ENCODE measurements around the gene ADAMTS15. TPM values are rescaled to one million over a fixed set of nuclear protein-coding genes. Genes with fewer than 3 reads are reported as not detected.

The ADAMTS15 gene
- total and polyA plus RNA-seq, 2 donors (not counting 3 experiments of a cell fraction or from before 2014, with no cell fraction given), result 0.08 TPM; not detected in 1

DNA sequence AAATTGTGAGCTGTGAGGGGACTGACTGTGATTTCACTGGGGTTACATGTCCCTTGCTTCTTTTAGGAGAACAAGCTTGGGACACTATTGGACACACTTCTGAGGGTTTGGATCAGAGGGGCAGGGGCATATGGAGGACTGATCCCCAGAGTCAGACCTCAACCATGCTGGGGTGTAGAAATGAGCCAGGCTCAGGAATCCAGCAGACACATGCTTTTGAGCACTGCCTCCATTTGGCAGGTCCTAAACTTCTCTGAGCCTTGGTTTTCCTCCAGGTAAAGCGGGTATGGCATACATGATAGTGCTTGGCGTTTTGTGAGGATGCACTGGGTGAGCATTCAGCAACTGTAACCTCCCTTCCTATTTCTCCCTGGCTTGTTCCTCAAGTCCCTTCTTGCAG is 74.7 kb downstream of the ADAMTS15 start:
- DNase-seq (ENCODE audit: low read depth, low spot score), result no peak
- Histone ChIP-seq H3K9me1 (replicated peaks; ENCODE audit: control insufficient read depth, extremely low read depth, insufficient read depth, low read length) (no peaks in the 10 kb centered on the region), H3K4me1 (ENCODE audit: control insufficient read depth, extremely low read depth, insufficient read depth, low read length) (peaks cover 12% of the 10 kb centered on the region), H3K9ac (replicated peaks; ENCODE audit: extremely low read depth, insufficient read depth, low read length) (no peak overlapping the region), H3K4me3 (replicated peaks in 1 of 3; ENCODE audit: insufficient read depth in 1 of 3, low read depth in 1 of 3, low read length in 3 of 3) (no peak overlapping the region), H3K4me2 (ENCODE audit: insufficient read depth, low read length) (no peak overlapping the region), H3K27ac (ENCODE audit: insufficient read depth, low read depth, low read length) (no peak overlapping the region), H3K79me2 (ENCODE audit: control insufficient read depth, insufficient read depth, low read length) (no peaks in the 10 kb centered on the region), H3K27me3 (ENCODE audit: control insufficient read depth in 2 of 2, insufficient read depth in 2 of 2, low read length in 2 of 2) (no peaks in the 10 kb centered on the region), H3K9me3 (replicated peaks; ENCODE audit: control insufficient read depth, insufficient read depth, low read length) (no peaks in the 10 kb centered on the region), H4K20me1 (replicated peaks; ENCODE audit: control insufficient read depth, extremely low read depth, insufficient read depth, low read length) (no peaks in the 10 kb centered on the region), H2AFZ (ENCODE audit: low read depth, low read length) (no peak overlapping the region), H3K36me3 (ENCODE audit: control insufficient read depth in 2 of 2, extremely low read depth in 1 of 2, insufficient read depth in 2 of 2, low read length in 2 of 2) (no peaks in the 10 kb centered on the region)
- no peak for TF ChIP-seq POLR2AphosphoS5 (IDR thresholded peaks at IDR 0.05; ENCODE audit: insufficient read depth, low read depth, low read length)
- no peak for TF ChIP-seq GATA2 (IDR thresholded peaks at IDR 0.05; ENCODE audit: insufficient read depth, insufficient read length, low read depth, low read length)
- no peak for TF ChIP-seq POLR2A (IDR thresholded peaks at IDR 0.05; ENCODE audit: low read depth, low read length)
- TF ChIP-seq, protein P1, sequence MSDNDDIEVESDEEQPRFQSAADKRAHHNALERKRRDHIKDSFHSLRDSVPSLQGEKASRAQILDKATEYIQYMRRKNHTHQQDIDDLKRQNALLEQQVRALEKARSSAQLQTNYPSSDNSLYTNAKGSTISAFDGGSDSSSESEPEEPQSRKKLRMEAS (IDR thresholded peaks at IDR 0.05; ENCODE audit: insufficient read depth, insufficient read length), result no peak
- no peak for TF ChIP-seq MYC (IDR thresholded peaks at IDR 0.05; ENCODE audit: low read depth, low read length)
- TF ChIP-seq, protein P2, sequence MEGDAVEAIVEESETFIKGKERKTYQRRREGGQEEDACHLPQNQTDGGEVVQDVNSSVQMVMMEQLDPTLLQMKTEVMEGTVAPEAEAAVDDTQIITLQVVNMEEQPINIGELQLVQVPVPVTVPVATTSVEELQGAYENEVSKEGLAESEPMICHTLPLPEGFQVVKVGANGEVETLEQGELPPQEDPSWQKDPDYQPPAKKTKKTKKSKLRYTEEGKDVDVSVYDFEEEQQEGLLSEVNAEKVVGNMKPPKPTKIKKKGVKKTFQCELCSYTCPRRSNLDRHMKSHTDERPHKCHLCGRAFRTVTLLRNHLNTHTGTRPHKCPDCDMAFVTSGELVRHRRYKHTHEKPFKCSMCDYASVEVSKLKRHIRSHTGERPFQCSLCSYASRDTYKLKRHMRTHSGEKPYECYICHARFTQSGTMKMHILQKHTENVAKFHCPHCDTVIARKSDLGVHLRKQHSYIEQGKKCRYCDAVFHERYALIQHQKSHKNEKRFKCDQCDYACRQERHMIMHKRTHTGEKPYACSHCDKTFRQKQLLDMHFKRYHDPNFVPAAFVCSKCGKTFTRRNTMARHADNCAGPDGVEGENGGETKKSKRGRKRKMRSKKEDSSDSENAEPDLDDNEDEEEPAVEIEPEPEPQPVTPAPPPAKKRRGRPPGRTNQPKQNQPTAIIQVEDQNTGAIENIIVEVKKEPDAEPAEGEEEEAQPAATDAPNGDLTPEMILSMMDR (IDR thresholded peaks at IDR 0.05; ENCODE audit: extremely low read depth in 1 of 2, insufficient read depth in 1 of 2, low read depth in 1 of 2, low read length in 2 of 2), result no peak
- no peak for TF ChIP-seq EZH2 (IDR thresholded peaks at IDR 0.05; ENCODE audit: borderline replicate concordance, low read depth, low read length, severe bottlenecking)
- no peak for TF ChIP-seq JUN (IDR thresholded peaks at IDR 0.05; ENCODE audit: borderline replicate concordance, insufficient read depth, insufficient read length, low read depth)
- TF ChIP-seq FOS (IDR thresholded peaks at IDR 0.05; ENCODE audit: borderline replicate concordance, insufficient read depth, low read length), result no peak
- no peak for FAIRE-seq
- dilution Hi-C loops (cut with MboI; ENCODE audit: extremely low pct_ligation_motif_present, low sequenced_read_pairs) (no loop called here), intact Hi-C loops (cut with micrococcal nuclease) (loop anchor here (2.0 to 5.0 kb wide), 3 partner anchors 42 to 214 kb away; no protein-coding TSS in a partner anchor)
- no TSS peak for BruUV-seq (replicated peaks)
- ChIA-PET CTCF (no interaction called here), POLR2A (no interaction called here)

All from endothelial cell of umbilical vein (primary cell).